HG03575 (cell line): ENCODE measurements around the gene EXD3.
"Not testable (repeated sequence)": the region's sequence is repeated elsewhere in the genome, so short reads cannot be mapped to it uniquely, and the experiment has no call there.

Experiments used
- ATAC-seq: cut with Tn5 transposase; IDR thresholded peaks from one replicate; pipeline ENCODE4 v1.9.1; 2021; ENCODE audit not compliant: unreplicated experiment, insufficient number of reproducible peaks, low FRiP score; ENCODE audit errors: extremely low read depth

The EXD3 gene

DNA sequence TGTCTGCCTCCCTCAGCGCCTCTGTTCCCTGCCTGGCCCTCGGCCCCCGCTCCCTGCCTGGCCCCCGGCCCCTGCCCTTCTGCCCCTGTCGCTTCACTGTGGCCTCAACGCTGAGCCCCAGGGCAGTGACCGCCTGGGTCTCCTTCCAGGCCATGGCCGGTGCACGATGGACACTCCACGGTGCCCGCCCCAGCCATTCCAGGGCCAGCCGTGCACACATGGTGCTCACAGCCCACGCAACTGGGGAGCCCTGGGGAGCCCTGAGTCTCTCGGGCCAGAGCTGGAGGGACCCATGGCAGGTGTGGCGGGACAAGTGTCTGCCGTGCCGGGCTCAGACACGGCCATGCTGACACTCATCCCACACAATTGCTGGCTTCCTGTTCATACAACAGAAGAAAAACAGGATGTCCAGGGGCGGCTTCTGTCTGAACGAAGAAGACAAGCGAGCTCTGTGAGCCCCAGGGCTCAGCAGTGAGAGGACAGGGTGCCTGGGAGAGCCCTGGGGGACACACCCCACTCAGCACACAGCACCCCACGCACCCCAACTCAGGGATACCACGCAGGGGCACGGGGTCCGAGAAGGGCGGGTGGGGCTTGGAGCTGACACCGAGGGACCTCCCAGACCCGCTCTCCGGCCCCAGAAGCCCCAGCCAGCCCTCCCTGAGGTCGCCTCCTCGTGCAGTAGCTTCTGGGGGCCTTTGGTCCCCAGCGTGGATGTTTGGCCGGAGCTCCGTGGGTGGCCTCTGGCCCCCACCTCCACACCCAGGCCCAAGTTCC is 35.7 kb downstream of the EXD3 start:
- ATAC-seq: no peak

DNA sequence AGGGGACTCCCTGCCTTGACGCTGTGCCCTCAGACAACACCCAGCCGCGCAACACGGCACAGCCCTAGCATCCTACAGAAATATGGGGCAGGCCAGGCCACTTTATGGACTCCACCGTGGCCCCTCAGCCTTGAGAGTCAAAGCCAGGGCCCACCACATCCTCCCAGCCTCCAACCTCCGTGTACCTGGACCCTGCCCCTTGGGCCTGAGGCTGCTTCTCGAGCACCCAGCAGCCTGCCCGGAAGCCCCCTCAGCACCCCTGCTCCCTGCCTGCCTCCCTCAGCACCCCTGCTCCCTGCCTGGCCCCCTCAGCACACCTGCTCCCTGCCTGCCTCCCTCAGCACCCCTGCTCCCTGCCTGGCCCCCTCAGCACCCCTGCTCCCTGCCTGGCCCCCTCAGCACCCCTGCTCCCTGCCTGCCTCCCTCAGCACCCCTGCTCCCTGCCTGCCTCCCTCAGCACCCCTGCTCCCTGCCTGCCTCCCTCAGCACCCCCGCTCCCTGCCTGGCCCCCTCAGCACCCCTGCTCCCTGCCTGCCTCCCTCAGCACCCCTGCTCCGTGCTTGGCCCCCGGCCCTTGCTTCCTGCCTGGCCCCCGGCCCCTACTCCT is 36.4 kb downstream of the EXD3 start:
- not testable (repeated sequence) for ATAC-seq

DNA sequence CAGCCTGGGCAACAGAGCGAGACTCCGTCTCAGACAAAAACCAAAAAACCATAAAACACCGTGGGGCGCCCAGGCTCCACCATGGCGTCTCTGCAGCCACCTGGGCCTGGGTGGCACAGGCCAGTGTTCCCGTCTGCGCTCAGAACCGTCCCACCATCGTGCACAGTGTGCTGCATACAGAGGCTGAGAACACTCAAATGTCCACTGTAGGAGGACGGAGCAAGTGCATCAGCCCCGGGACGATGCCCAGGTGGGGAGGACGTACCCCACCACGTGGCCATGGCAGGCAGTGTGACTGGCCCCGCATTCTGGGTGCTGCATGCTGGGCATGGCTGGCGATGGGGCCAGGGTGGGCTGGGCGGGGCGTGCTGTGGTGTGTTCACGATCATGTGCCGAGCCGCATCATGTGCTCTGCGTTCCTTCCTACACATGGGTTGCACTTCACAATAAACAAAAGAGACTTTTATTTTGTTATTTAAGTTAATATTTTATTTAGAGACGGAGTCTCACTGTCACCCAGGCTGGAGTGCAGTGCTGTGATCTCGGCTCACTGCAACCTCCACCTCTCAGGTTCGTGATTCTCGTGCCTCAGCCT is 37.8 kb downstream of the EXD3 start:
- no peak for ATAC-seq

DNA sequence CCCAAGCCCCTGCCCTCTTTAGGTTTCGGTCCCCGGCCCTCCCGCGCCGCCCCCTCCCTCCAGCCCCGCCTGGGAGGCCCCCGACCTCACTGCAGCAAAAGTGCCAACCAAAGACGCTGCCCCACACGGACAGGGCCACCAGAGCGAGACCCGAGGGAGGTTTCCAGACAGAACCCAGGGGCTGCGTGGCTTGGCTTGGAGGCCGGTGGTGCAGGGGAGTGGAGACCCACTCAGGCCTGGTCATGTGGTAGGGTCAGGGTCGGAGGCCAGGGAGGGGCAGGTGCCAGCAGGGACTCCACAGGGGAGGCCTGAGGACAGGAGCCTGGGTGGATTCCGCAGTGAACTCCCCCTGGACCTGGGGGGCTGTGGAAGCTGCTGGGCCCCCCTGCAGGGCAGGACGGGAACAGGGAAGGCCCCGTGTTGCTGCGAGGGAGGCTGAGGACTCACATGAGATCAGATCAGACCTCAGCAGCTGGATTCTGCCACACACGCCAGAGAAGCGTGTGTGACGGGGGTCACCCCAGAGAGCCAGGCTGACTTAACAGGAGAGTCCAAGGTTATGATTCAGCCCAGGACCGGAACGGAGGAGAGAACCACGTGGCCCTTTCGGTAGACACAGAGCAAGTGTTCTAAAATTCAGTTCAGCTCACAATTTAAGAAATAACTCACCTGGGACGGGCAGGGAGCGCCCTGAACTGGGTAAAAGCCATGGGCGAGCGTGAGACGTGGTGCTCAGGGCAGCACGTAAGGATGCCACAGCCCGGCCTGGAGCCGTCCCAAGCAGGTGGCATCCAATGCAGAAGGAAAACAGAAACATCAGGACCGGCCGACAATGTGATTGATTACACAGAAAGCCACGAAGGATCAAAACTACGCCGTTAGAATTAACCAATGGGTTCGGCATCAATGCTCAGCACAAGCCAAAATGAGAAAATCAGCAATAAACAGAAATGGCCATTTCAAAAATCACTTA is 38.9 kb downstream of the EXD3 start:
- ATAC-seq: no peak

DNA sequence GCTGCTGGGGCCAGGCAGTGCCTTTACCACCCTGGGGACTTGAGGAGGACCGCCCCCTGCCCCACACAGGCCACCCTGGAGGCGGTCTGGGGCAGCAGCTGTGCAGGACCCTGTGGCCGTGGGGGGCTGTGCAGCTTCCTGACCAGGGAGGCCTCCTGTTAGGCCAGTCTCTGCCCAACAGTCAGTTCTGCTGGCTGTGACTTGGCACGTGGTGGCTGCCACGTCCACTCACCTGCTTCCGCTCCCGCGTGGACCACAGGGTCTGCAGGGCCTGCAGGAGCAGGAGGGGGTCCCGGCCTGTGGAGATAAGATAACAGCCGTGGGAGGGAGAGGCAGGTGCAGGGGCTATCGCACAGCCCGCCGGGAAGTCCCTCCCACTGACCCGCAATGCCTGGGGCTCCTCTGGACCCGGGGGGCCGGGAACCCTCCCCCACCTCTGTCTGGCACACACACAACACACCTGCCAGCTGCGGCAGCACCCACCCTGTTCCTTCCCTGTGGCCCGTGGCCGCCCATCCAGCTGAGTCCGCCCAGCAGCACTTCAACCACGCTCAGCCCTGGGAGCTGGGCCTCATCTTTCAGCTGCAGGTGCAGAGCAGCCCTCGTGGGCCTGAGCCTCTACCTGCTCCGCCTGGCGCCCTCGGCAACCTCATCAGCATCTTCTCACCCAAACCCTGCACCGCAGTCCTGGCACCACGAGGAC is 39.7 kb downstream of the EXD3 start:
- ATAC-seq: no peak

DNA sequence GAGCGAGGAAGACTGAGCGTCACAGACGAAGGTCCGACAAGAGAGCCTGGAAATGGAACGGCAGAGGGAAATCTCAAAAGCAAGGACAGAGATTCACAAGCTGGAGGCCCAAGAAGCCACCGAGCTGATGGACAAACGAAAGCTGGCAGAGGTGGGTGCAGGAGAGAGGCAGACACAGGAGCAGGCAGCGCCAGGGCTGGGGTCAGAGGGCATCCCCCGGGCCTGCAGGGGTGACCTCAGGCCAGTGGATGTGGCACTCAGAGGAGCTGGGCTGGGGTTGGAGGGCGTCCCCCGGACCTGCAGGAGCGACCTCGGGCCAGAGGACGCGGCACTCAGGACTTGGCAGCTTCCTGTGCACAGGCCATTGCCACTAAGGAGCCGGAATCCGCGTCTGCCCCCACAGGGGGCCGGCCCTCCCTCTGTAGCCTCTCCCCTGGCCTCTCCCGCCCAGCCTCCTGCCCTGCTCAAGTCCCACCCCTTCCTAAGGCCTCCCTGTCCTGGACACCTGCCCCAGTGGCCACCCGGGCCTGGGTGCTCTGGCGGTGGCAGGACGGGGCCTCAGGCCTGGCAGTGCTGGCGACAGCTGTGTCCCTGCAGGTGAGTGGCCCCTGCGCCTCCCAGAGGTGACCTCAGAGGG is 40.4 kb downstream of the EXD3 start:
- no peak for ATAC-seq

DNA sequence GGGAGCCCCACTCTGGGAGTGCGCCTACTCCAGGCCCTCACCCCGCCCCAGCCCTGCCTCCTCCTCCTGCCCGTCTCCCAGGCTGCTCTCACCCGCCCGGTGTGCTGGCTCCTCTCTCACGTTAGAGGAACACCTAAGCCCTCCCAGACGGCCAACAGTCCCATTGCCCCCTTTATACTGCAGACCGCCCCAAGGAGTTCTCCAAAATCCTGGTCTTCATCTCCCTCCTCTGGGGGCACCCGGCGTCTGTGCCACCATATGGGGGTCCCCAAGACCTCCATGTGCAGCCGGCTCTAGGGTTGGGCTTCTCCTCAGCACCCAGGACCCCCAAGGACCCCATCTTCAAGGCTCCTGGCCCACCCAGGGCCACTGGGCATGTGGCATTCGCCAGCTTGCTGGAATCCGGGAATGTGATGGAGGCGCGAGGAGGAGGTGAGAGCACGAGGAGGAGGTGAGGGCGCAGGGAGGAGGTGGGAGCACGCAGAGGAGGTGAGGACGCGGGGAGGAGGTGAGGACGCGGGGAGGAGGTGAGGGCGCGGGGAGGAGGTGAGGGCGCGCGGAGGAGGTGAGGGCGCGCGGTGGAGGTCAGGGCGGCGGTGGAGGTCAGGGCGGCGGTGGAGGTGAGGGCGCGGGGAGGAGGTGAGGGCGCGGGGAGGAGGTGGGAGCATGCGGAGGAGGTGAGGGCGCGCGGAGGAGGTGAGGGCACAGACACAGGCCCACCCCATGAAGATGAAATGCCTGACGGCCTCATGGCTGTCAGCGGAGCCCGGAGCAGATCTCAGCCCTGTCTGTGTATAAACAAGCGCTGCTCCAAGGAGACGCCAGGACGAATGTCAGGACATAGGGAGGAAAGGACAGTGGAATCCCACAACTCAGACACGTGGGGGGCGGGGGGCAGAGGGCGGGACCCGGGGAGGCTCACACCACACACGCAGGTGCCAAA is 41.2 kb downstream of the EXD3 start:
- no peak for ATAC-seq

DNA sequence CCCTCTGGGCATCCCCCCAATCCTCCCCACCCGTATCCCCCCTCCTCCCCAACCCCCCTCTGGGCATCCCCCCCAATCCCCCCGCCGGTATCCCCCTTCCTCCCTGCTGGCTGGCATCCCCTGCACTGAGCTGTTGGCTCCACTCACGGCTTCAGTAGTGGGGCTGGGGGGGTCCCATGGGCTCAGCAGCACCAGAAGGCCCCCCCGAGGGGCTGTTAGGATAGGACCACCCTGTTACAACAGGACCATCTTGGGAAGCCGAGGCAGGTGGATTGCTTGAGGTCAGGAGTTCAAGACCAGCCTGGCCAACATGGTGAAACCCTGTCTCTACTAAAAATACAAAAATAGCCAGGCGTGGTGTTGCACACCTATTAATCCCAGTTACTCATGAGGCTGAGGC is 42.4 kb downstream of the EXD3 start:
- ATAC-seq: no peak

DNA sequence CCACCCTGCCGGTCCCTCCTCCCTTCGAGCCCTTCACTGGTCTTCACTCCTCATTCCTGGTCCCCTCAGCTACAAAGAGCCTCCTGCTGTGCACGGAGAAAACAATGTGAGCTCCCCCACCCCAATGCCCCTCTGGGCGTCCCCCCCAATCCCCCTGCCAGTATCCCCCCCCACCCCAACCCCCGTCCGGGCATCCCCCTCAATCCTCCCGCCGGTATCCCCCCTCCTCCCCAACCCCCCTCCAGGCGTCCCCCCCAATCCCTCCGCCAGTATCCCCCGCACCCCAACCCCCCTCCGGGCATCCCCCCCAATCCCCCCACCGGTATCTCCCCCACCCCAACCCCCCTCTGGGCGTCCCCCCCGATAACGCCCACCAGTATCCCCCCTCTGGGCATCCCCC is 42.8 kb downstream of the EXD3 start:
- ATAC-seq: no peak

DNA sequence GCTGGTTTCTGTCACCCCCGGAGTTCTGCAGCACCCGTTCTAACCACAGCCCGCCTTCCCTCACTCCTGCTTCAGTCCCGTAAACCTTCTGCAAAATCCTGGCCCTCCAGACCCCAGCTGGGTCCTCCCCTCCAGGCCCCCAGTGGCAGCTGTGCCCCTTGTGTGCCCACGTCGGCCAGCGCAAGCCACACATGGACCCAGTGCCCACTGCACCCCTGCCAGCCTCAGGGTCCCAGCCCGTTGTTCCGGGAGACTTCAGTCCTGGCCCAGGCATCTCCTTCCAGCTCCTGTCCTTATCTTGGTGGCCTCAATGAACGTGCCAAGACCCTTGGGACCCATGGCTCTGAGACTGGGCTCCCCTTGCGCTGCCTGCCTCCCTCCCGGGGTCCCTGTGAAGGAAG is 43.2 kb downstream of the EXD3 start:
- no peak for ATAC-seq

DNA sequence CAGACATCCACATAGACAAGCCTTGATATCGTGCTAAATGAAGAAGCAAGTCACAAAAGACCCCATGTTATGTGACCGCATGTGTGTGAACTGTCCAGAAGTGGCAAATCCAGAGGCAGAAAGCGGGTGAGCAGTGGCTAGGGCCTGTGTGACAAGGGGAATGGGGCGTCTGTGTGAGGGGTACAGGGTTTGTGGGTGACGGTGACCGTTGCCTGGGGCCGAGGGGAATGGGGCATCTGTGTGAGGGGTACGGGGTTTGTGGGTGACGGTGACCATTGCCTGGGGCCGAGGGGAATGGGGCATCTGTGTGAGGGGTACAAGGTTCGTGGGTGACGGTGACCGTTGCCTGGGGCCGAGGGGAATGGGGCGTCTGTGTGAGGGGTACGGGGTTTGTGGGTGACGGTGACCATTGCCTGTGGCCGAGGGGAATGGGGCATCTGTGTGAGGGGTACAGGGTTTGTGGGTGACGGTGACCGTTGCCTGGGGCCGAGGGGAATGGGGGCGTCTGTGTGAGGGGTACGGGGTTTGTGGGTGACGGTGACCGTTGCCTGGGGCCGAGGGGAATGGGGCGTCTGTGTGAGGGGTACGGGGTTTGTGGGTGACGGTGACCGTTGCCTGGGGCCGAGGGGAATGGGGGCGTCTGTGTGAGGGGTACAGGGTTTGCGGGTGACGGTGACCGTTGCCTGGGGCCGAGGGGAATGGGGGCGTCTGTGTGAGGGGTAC is 44.1 kb downstream of the EXD3 start:
- not testable (repeated sequence) for ATAC-seq

DNA sequence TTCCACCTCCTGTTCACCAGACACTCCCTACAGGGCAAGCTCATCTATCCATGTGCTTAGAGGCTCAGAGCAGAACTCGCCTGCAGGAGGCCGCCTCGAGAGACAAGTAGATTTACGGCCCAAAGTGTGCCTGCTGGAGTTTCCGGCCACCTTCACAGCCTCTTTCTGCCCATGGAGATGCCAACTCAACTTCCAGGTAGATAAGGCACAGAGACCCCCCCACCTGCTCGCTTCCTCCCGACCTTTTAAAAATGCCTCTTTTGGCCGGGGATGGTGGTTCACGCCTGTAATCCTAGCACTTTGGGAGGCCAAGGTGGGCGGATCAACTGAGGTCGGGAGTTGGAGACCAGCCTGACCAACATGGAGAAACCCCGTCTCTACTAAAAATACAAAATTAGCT is 46.6 kb downstream of the EXD3 start:
- no peak for ATAC-seq

DNA sequence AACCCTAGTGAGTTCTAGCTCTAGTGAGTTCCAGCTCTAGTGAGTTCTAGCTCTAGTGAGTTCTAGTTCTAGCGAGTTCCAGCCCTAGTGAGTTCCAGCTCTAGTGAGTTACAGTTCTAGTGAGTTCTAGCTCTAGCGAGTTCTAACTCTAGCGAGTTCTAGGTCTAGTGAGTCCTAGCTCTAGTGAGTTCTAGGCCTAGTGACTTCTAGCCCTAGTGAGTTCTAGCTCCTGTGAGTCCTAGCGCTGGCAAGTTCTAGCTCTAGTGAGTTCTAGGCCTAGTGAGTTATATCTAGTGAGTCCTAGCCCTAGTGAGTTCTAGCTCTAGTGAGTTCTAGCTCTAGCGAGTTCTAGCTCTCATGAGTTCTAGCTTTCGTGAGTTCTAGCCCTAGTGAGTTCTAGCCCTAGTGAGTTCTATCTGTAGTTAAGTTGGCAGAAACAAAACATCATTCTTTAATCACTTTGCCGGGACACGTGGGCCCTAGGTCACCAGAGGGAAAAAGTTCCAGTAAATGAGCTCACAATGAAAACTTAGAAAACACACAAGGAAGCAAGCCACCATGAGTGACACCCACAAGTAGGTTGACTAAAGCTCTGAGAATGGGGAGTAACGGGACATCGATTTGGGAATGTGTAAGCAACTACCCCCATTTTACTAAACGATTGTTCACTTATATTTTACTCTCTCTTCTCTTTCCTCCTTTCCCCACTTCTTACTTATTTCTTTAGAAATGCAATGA is 47.5 kb downstream of the EXD3 start:
- ATAC-seq: no peak

DNA sequence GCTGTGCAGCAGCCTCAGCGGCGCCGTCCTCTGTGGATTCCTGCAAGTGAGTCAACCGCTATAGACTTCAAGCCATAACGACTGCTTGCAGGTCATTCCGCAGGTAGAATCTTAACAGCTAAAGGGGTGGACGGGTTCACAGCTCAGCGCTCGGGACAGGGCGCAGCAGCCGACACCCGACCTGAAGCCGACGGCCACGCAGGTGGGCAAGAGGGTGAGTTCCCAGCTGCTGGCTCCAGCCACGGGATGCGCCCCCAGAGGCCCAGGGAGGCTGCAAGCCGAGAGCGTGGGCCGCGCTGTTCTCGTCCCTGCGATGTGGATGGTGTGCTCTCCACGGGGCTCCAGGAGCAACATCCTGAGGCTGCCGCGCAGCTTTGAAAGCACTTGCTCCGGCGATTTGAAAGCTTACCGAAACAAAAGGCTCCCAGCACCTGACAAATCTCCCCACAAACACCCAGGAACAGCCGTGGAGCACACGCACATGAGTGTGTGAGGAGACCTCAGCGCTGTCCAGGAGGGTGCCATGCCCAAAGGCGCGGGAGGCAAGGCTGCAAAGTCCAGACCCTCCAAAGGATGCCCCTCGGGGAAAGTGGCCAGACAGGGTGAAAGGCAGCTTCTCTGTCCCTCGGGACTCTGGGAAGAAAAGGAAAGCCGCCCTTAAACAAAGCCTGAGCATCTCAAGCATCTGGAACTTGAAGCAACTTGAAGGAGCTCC is 48.7 kb downstream of the EXD3 start:
- no peak for ATAC-seq

DNA sequence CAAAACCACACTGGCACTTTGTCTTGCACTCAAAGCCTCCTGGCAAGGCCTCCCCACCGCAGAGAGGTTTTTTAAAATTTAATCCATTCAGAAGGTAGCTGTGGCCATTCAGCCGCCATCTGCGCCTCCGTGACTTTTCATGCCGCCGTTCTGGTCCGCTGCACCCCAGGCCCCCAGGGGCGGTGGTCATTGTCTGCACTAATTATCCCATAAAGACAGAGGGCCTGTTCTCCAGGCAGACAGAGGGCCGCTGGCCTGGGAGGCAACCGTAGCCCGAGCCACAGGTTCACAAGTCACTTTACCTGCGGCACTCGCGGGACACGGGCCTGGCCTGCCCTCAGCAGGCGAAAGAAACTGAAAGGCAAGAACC is 49.4 kb downstream of the EXD3 start:
- ATAC-seq: no peak
